Progenitor cell of endocrine pancreas (in vitro differentiated cells): Measurements from ENCODE around the gene PTK6. TPM values are rescaled to one million over a fixed set of nuclear protein-coding genes. Genes with fewer than 3 reads are reported as not detected.

ENCODE experiments used
- DNase-seq: peaks from one replicate; pipeline ENCODE4 v3.0.0; 2021; ENCODE audit warnings: low spot score; ENCODE audit not compliant: unreplicated experiment
- H3K27ac Mint-ChIP-seq: 2 replicates; pipeline ENCODE4 v1.8.0; 2021; ENCODE audit warnings: mild to moderate bottlenecking, moderate library complexity, mixed read lengths
- H3K27me3 Mint-ChIP-seq: 2 replicates; pipeline ENCODE4 v1.8.0; 2021; ENCODE audit warnings: mixed read lengths
- H3K36me3 Mint-ChIP-seq: 2 replicates; pipeline ENCODE4 v1.8.0; 2022; ENCODE audit warnings: mixed read lengths; ENCODE audit not compliant: insufficient read depth
- H3K4me1 Mint-ChIP-seq: 2 replicates; pipeline ENCODE4 v1.8.0; 2021; ENCODE audit warnings: low read depth, mixed read lengths
- H3K4me3 Mint-ChIP-seq: 2 replicates; pipeline ENCODE4 v1.8.0; 2021; ENCODE audit warnings: low read depth, mild to moderate bottlenecking, moderate library complexity, mixed read lengths
- H3K9me3 Mint-ChIP-seq: 2 replicates; pipeline ENCODE4 v1.8.0; 2021; ENCODE audit warnings: low read depth, mixed read lengths
- CTCF ChIP-seq: fragments of 200-600 bp; sonication (generic); IDR thresholded peaks from one replicate; pipeline ENCODE4 v1.5.0; 2021; ENCODE audit warnings: antibody characterized with exemption, mild to moderate bottlenecking; ENCODE audit not compliant: unreplicated experiment
- total RNA-seq: library from RNA; stranded (reverse); gene quantifications from 2 replicates; pipeline ENCODE4 v1.2.1, GENCODE V29; 2021

Gene PTK6
- total RNA-seq, 1 donor from 2014 or later, result 0.29 TPM

GRCh38 chr20:63534427-63534830 is 2.7 kb downstream of the PTK6 start:
- no peaks in the 10 kb centered on the region for H3K9me3 Mint-ChIP-seq
- no peak for DNase-seq
- no peak overlapping the region for H3K27ac Mint-ChIP-seq
- no peaks in the 10 kb centered on the region for H3K27me3 Mint-ChIP-seq
- H3K36me3 Mint-ChIP-seq, result no peaks in the 10 kb centered on the region
- no peak overlapping the region for H3K4me3 Mint-ChIP-seq
- peaks cover 3% of the 10 kb centered on the region for H3K4me1 Mint-ChIP-seq
- TF ChIP-seq CTCF, result no peak

GRCh38 chr20:63533871-63534393 is 3.2 kb downstream of the PTK6 start:
- no peaks in the 10 kb centered on the region for H3K36me3 Mint-ChIP-seq
- no peak for TF ChIP-seq CTCF
- no peaks in the 10 kb centered on the region for H3K27me3 Mint-ChIP-seq
- peaks cover 3% of the 10 kb centered on the region for H3K4me1 Mint-ChIP-seq
- H3K27ac Mint-ChIP-seq, result no peak overlapping the region
- no peak overlapping the region for H3K4me3 Mint-ChIP-seq
- no peak for DNase-seq
- H3K9me3 Mint-ChIP-seq, result no peaks in the 10 kb centered on the region

GRCh38 chr20:63533388-63533787 is 3.8 kb downstream of the PTK6 start:
- Mint-ChIP-seq H3K36me3 (no peaks in the 10 kb centered on the region), H3K27me3 (no peaks in the 10 kb centered on the region), H3K9me3 (no peaks in the 10 kb centered on the region), H3K27ac (no peak overlapping the region), H3K4me3 (no peak overlapping the region), H3K4me1 (peaks cover 3% of the 10 kb centered on the region)
- TF ChIP-seq CTCF, result no peak
- no peak for DNase-seq

GRCh38 chr20:63532449-63532971 is 4.7 kb downstream of the PTK6 start:
- no peaks in the 10 kb centered on the region for H3K9me3 Mint-ChIP-seq
- peak; percentile 9 for DNase-seq
- H3K27me3 Mint-ChIP-seq, result no peaks in the 10 kb centered on the region
- no peak overlapping the region for H3K4me3 Mint-ChIP-seq
- peaks cover 3% of the 10 kb centered on the region for H3K4me1 Mint-ChIP-seq
- H3K27ac Mint-ChIP-seq, result no peak overlapping the region
- TF ChIP-seq CTCF, result no peak
- no peaks in the 10 kb centered on the region for H3K36me3 Mint-ChIP-seq

GRCh38 chr20:63531686-63532448 is 5.3 kb downstream of the PTK6 start:
- no peak for TF ChIP-seq CTCF
- H3K36me3 Mint-ChIP-seq, result no peaks in the 10 kb centered on the region
- peak; percentile 8 for DNase-seq
- peak overlapping the region; percentile 33 for H3K27ac Mint-ChIP-seq
- no peak overlapping the region for H3K4me3 Mint-ChIP-seq
- no peaks in the 10 kb centered on the region for H3K27me3 Mint-ChIP-seq
- no peaks in the 10 kb centered on the region for H3K9me3 Mint-ChIP-seq
- H3K4me1 Mint-ChIP-seq, result peaks cover 3% of the 10 kb centered on the region
